GM21619 (cell line): Measurements from ENCODE around the gene AKAP6.

Experiments used
- ATAC-seq: cut with Tn5 transposase; IDR thresholded peaks from one replicate; pipeline ENCODE4 v1.9.1; 2021; ENCODE audit not compliant: unreplicated experiment

The AKAP6 gene

DNA sequence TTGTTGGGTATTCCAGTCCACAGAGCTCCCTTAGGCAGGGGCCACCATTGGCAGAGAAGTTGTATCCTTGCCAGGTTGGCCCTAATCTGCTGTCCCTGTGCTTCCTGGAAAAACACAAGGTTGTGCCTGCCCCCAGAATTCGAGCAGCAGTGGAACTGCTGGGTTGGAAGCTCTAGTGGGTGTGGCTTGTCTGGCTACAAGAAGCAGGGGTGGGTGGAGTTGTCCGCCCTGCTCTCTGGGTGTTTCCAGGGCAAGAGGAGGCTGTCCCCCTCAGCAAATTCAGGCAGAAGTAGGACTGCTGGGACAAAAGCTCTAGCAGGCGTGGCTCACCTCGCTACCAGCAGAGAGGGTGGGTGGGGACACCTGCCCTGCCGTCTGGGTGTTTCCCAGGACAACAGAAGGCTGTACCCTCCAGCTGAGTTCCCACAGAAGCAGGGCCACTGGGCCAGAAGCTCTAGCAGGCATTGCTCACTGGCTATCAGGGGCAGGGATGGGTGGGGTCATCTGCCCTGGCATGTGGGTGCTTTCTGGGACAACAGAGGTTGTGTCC, 536.8 kb downstream of the AKAP6 start:
- ATAC-seq = no peak

- no peak for ATAC-seq
Measured at GRCh38 chr14:32883188-32883587, 554.1 kb downstream of the AKAP6 start.
